SK-N-MC (cell line): ENCODE results near the gene LNP1.

Experiments used
- DNase-seq: peaks from one replicate; pipeline ENCODE4 v3.0.0-alpha.2; 2011; ENCODE audit warnings: low read depth, low spot score
- H3K27ac ChIP-seq: fragments of 200-600 bp; sonication (generic); 2 replicates; pipeline ENCODE4 v1.5.1; 2016; ENCODE audit warnings: mixed run types
- H3K36me3 ChIP-seq: fragments of 200-600 bp; sonication (generic); 2 replicates; pipeline ENCODE4 v1.6.1; 2017; ENCODE audit warnings: antibody characterized with exemption, low read length, mixed read lengths; ENCODE audit not compliant: insufficient read depth
- H3K4me3 ChIP-seq: fragments of 200-600 bp; sonication (generic); 2 replicates; pipeline ENCODE4 v1.5.1; 2016
- H3K9ac ChIP-seq: fragments of 200-600 bp; sonication (generic); 2 replicates; pipeline ENCODE4 v1.8.0; 2017; ENCODE audit warnings: mixed run types, mixed read lengths; ENCODE audit not compliant: insufficient read length
- H3K9me3 ChIP-seq: fragments of 200-600 bp; sonication (generic); 2 replicates; pipeline ENCODE4 v1.6.1; 2017; ENCODE audit warnings: low read depth, mild to moderate bottlenecking, antibody characterized with exemption, low read length, moderate library complexity, mixed read lengths
- EZH2 ChIP-seq: fragments of 200-600 bp; sonication (generic); IDR thresholded peaks from one replicate; pipeline ENCODE4 v1.6.1; 2017; ENCODE audit warnings: antibody characterized with exemption
- FOXP2 ChIP-seq: optimal IDR thresholded peaks from 2 replicates; pipeline ENCODE3; 2011; ENCODE audit warnings: mild to moderate bottlenecking, moderate library complexity; ENCODE audit not compliant: insufficient read depth; ENCODE audit errors: extremely low read length, control extremely low read depth
- POLR2AphosphoS5 ChIP-seq: IDR thresholded peaks from 2 replicates; pipeline ENCODE4 v1.6.1; 2012; ENCODE audit warnings: mild to moderate bottlenecking, low read depth, low read length, borderline replicate concordance

The LNP1 gene

DNA sequence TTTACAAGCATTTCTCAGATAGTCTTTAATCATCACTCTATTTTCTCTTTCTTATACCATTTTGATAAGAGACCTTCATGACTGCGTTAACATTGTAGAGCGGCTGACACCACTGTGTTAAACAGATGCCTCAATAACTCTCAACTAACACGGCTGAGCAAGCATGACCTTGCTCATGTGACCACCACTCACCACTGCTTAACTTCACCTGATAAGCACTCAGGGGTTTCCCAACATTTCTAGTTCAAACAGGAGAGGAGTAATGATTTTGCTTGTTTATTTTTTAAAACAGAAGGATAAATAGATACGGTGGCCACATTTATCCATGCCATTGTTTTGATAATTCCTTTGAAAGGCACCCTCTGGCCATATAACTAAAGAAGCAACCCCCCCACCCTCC lies 53.3 kb downstream of the LNP1 start:
- TF ChIP-seq POLR2AphosphoS5 (no peak), FOXP2 (no peak), EZH2 (no peak)
- H3K9me3 ChIP-seq, result no peaks in the 10 kb centered on the region
- H3K27ac ChIP-seq, result no peak overlapping the region
- no peak overlapping the region for H3K9ac ChIP-seq
- H3K36me3 ChIP-seq, result no peaks in the 10 kb centered on the region
- no peak for DNase-seq
- H3K4me3 ChIP-seq, result no peak overlapping the region

DNA sequence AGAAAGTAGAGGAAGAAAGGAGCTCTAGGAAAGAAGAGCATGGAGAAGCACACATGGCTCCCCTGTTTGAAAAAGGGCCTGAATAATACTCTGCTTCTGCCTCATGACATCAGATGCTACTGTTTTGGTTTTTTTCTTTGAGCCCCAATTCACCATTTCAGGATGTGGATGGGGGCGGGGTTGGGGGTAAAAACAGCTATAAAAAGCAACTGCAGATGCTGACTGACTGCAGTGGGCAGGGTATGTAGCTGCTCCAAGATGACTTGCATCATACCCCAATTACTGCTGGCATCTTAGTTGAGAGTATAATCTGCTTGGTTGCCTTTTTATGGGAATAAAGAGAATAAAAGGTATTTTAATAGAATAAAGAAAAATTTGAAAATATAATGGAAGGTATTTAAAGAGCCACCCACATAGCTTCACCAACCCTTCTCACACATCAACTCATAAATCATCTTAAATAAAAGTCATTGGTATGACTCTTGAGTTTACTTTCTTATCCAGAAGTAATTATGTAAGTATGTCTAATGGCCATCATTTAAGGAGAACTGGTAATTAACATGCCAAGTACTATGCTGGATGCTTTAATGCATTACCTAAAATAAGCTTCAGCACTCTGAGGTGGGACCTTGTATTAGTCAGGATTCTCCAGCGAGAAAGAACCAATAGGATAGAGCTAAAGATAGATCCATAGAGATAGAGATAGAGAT lies 54.7 kb downstream of the LNP1 start:
- no peaks in the 10 kb centered on the region for H3K9me3 ChIP-seq
- TF ChIP-seq EZH2 (no peak), POLR2AphosphoS5 (no peak), FOXP2 (no peak)
- no peak overlapping the region for H3K9ac ChIP-seq
- H3K36me3 ChIP-seq, result no peaks in the 10 kb centered on the region
- DNase-seq, result no peak
- no peak overlapping the region for H3K4me3 ChIP-seq
- no peak overlapping the region for H3K27ac ChIP-seq

DNA sequence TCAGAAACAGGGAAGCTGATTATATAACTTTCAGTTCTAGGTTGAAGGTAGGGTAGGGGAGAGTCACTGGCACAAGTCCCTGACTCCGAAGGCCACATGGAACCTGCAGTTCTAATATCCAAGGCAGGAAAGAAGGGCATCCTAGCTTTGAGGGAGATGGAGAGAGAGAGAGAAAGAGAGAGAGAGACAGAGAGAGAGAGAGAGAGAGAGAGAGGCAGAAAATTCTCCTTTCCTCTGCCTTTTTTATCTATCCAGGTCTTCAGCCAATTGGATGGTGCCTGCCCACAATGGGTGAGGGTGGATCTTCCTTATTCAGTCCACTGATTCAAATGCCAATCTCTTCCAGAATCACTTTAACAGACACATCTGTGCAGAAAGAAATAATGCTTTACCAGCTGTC lies 55.4 kb downstream of the LNP1 start:
- TF ChIP-seq POLR2AphosphoS5 (no peak), FOXP2 (no peak), EZH2 (no peak)
- H3K27ac ChIP-seq, result no peak overlapping the region
- no peak overlapping the region for H3K4me3 ChIP-seq
- DNase-seq, result no peak
- H3K9me3 ChIP-seq, result no peaks in the 10 kb centered on the region
- no peaks in the 10 kb centered on the region for H3K36me3 ChIP-seq
- no peak overlapping the region for H3K9ac ChIP-seq

DNA sequence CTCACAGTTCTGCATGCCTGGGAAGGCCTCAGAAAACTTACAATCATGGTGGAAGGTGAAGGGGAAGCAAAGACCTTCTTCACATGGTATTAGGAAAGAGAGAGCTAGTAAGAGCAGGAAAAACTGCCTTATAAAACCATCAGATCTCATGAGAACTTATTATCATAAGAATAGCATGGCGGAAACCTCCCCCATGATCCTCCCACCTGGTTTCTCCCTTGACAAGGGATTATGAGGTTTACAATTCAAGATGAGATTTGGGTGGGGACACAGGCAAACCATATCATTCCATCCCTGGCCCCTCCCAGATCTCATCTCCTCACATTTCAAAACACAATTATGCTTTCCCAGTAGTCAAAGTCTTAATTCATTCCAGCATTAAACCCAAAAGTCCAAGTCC lies 56.5 kb downstream of the LNP1 start:
- Histone ChIP-seq H3K36me3 (no peaks in the 10 kb centered on the region), H3K9me3 (no peaks in the 10 kb centered on the region), H3K27ac (no peak overlapping the region), H3K4me3 (no peak overlapping the region), H3K9ac (no peak overlapping the region)
- DNase-seq, result no peak
- TF ChIP-seq EZH2, result no peak
- no peak for TF ChIP-seq FOXP2
- TF ChIP-seq POLR2AphosphoS5, result no peak

DNA sequence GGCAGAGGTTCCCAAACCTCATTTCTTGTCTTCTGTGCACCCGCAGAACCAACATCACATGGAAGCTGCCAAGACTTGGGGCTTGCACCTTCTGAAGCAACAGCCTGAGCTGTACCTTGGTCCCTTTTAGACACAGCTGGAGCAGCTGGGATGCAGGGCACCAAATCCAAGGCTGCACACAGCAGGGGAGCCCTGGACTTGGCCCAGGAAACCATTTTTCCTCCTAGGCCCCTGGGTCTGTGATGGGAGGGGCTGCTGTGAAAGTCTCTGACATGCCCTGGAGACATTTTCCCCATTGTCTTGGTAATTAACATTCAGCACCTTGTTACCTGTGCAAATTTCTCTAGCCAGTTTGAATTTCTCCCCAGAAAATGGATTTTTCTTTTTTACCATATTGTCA lies 57.5 kb downstream of the LNP1 start:
- no peak overlapping the region for H3K9ac ChIP-seq
- no peak overlapping the region for H3K27ac ChIP-seq
- H3K36me3 ChIP-seq, result no peaks in the 10 kb centered on the region
- no peak overlapping the region for H3K4me3 ChIP-seq
- TF ChIP-seq EZH2 (no peak), FOXP2 (no peak), POLR2AphosphoS5 (no peak)
- no peak for DNase-seq
- H3K9me3 ChIP-seq, result no peaks in the 10 kb centered on the region

GRCh38 chr3:100463002-100463401 lies 61.7 kb downstream of the LNP1 start:
- peak; percentile 34 for DNase-seq
- no peak overlapping the region for H3K4me3 ChIP-seq
- peaks cover 6% of the 10 kb centered on the region; the same call in 1 of the 2 replicates for H3K9me3 ChIP-seq
- TF ChIP-seq FOXP2, result no peak
- TF ChIP-seq POLR2AphosphoS5, result no peak
- no peak for TF ChIP-seq EZH2
- H3K27ac ChIP-seq, result no peak overlapping the region
- no peak overlapping the region for H3K9ac ChIP-seq
- no peaks in the 10 kb centered on the region for H3K36me3 ChIP-seq

- TF ChIP-seq FOXP2, result no peak
- no peak for TF ChIP-seq POLR2AphosphoS5
- no peak for TF ChIP-seq EZH2
- DNase-seq, result no peak
- H3K9ac ChIP-seq, result no peak overlapping the region
- H3K27ac ChIP-seq, result no peak overlapping the region
- H3K4me3 ChIP-seq, result no peak overlapping the region
- no peaks in the 10 kb centered on the region for H3K36me3 ChIP-seq
- H3K9me3 ChIP-seq, result peaks cover 8% of the 10 kb centered on the region; the same call in 1 of the 2 replicates
Observed at GRCh38 chr3:100463646-100464155, 62.4 kb downstream of the LNP1 start.

DNA sequence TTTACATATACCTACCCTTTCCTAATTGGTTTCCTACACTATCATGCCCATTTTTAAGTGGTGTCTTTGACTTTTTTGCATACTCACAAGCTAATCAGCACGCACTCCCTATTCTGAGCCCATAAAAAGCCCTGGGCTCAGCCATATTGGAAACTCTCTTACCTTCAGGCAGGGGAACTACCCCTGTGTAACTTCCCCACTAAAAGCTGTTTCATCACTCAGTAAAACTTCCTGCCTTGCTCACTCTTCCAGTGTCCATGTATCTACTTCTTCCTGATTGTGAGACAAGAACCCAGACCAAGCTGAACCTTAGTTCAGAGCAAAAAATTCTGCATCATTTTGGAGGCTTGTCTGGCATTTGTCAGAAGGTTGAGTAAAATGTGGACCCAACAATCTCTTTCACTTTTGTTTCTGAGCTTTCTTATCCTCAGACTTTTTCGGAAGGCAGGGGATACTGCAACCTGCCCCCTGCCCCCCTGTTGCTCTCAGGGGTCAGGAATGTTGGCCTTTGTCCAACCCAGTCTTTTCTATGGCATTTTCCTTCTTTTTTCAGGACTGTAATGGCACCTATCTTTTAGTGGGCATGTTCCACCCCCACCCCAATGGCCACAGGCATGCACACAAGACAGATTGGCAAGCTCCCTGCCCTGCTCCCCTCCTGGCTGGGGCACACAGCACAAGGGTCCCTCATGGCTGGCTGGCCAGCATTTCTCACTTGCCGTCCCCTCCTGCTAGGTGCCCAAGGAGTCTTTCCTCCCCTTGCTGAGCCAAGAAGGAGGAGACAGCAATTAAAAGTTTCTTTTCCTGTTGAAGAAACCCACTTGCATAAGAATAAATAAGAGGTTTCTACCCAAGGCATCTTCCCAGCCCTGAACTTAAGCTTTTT lies 64.8 kb downstream of the LNP1 start:
- Histone ChIP-seq H3K27ac (no peak overlapping the region), H3K9ac (no peak overlapping the region), H3K4me3 (no peak overlapping the region), H3K36me3 (no peaks in the 10 kb centered on the region), H3K9me3 (peaks cover 8% of the 10 kb centered on the region; the same call in 1 of the 2 replicates)
- no peak for DNase-seq
- TF ChIP-seq FOXP2 (no peak), EZH2 (no peak), POLR2AphosphoS5 (no peak)

DNA sequence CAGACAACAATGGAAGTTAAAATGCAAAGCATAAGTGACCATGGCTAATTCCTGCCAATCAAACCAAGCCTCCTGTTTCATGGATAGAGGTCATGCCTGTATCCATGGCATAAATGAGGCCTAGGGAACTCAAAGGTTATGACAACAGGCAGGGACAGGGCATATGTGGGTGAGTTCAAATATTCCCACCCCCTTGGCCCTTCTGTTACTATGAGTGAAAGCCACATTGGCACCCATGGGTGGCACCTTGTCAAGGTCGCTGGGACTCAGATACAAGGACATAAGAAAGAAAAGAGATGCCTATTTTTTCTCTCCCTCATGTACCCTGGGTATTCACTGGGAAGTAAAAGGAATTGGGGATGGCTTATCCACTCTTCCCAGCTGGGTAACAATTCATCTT lies 65.8 kb downstream of the LNP1 start:
- Histone ChIP-seq H3K36me3 (no peaks in the 10 kb centered on the region), H3K27ac (no peak overlapping the region), H3K9me3 (peaks cover 8% of the 10 kb centered on the region; the same call in 1 of the 2 replicates), H3K9ac (no peak overlapping the region), H3K4me3 (no peak overlapping the region)
- DNase-seq, result no peak
- TF ChIP-seq FOXP2 (no peak), EZH2 (no peak), POLR2AphosphoS5 (no peak)
